Hepatocyte (in vitro differentiated cells): Measurements from ENCODE around the gene SLC6A4. TPM values are rescaled to one million over a fixed set of nuclear protein-coding genes. Genes with fewer than 3 reads are reported as not detected.
A peak's percentile ranks its signal among the peaks of the same experiment; 100 is the strongest.

Experiments
- DNase-seq: peaks from one replicate; pipeline ENCODE4 v3.0.0-alpha.2; 2016; ENCODE audit warnings: low spot score
- H2AFZ ChIP-seq: fragments of 200-600 bp; sonication (generic); 2 replicates; pipeline ENCODE4 v1.6.0; 2016; ENCODE audit warnings: antibody characterized with exemption, mild to moderate bottlenecking
- H3K27ac ChIP-seq: fragments of 200-600 bp; sonication (generic); 2 replicates; pipeline ENCODE4 v1.5.1; 2016; ENCODE audit warnings: mild to moderate bottlenecking
- H3K27me3 ChIP-seq: fragments of 200-600 bp; sonication (generic); 2 replicates; pipeline ENCODE4 v1.6.1; 2016
- H3K36me3 ChIP-seq: fragments of 200-600 bp; sonication (generic); replicated peaks from 2 replicates; pipeline ENCODE4 v1.5.1; 2016; ENCODE audit warnings: low read depth; ENCODE audit not compliant: insufficient read depth
- H3K4me1 ChIP-seq: fragments of 200-600 bp; sonication (generic); 2 replicates; pipeline ENCODE4 v1.5.1; 2016; ENCODE audit warnings: mild to moderate bottlenecking, moderate library complexity; ENCODE audit not compliant: insufficient read depth
- H3K4me2 ChIP-seq: fragments of 200-600 bp; sonication (generic); 2 replicates; pipeline ENCODE4 v1.6.0; 2016
- H3K4me3 ChIP-seq: fragments of 200-600 bp; sonication (generic); 2 replicates; pipeline ENCODE4 v1.5.1; 2016; ENCODE audit warnings: mild to moderate bottlenecking
- H3K79me2 ChIP-seq: fragments of 200-600 bp; sonication (generic); 2 replicates; pipeline ENCODE4 v1.6.0; 2017; ENCODE audit warnings: mild to moderate bottlenecking
- H3K9me2 ChIP-seq: fragments of 200-600 bp; sonication (generic); replicated peaks from 2 replicates; pipeline ENCODE4 v1.6.0; 2017; ENCODE audit warnings: mild to moderate bottlenecking; ENCODE audit not compliant: insufficient read depth
- H3K9me3 ChIP-seq: fragments of 200-600 bp; sonication (generic); 2 replicates; pipeline ENCODE4 v1.5.1; 2016; ENCODE audit warnings: low read depth, mild to moderate bottlenecking
- H4K20me1 ChIP-seq: fragments of 200-600 bp; sonication (generic); 2 replicates; pipeline ENCODE4 v1.6.0; 2016; ENCODE audit warnings: mild to moderate bottlenecking; ENCODE audit not compliant: insufficient read depth, poor library complexity, severe bottlenecking
- EZH2 ChIP-seq: fragments of 200-600 bp; sonication (generic); IDR thresholded peaks from 2 replicates; pipeline ENCODE4 v1.6.1; 2016; ENCODE audit warnings: antibody characterized with exemption, mild to moderate bottlenecking, borderline replicate concordance
- EZH2phosphoT487 ChIP-seq: fragments of 200-600 bp; sonication (generic); IDR thresholded peaks from one replicate; pipeline ENCODE4 v1.6.1; 2018; ENCODE audit warnings: antibody characterized with exemption, mild to moderate bottlenecking, low read depth, moderate library complexity; ENCODE audit not compliant: unreplicated experiment, severe bottlenecking
- WGBS: methylation state at CpG from one replicate; pipeline ENCODE4 v1.1.6; 2016; ENCODE audit warnings: low lambda C conversion rate; ENCODE audit errors: missing lambda C conversion rate; 5-methylcytosine and 5-hydroxymethylcytosine counted together
- polyA plus RNA-seq: library from polyadenylated mRNA; unstranded; fragments of >200 nt; fragmentation: Nextera tagmentation; extraction: Ambion mirVana; gene quantifications from 2 replicates; pipeline ENCODE4 v1.2.1, GENCODE V29; 2016
- total RNA-seq: library from RNA; depleted of rRNA; stranded (reverse); fragments of >200 nt; gene quantifications from 2 replicates; pipeline ENCODE4 v1.2.3, GENCODE V29; 2014
- TF ChIP-seq, protein P1 (sequence below): fragments of 200-600 bp; sonication (generic); IDR thresholded peaks from 2 replicates; pipeline ENCODE4 v1.5.1; 2016; ENCODE audit warnings: antibody characterized with exemption, mild to moderate bottlenecking; ENCODE audit not compliant: poor library complexity

SLC6A4 gene
- total RNA-seq (2.0 and 3.8 TPM in 2 replicates), polyA plus RNA-seq (2.6 and 6.0 TPM in 2 replicates)

DNA sequence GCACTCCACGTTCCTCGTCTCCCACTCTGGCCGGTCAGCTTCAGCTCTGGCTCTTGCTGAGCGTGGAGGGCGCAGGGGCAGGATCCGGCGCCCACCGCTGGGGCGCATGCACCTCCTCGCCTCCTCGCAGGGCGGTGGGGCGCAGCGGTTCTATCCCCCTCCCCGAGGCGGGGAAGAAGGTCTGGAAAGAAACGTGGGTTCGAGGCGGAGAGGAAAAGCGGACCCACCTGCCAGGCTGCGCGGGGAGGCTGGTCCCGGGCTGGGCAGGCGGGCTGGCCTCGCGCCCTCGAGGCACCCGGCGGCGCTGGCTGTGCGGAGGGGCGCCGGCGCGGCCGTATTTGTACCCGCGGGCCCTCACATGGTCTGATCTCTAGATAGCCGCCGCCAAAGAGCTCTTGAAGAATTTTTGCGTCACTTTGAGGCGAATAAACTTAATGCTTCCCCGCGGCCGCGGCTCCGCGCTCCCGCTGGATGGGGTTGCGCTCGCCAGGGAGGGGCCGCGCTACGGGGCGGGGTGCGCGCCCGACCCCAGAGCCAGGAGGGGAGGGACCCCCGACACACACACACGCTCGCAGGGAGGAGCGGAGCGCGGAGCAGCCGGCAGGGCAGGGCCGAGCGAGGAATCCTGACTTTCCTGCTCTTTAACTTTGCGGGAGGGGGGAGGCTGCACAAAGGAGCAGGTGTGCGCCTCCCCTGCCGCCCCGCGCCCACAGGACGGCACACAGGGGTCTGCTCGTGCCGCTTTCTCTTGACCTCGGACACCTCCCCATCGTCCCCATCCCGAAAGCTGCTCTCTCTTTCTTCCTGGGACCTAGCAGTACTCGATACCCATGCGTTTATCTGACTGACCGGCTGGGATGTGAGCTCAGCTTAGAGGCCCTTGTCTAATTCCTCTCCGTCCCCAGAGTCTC, at the start of gene SLC6A4:
TSS of gene SLC6A4 (minus strand) at position 312 of the 911 bp plus-strand sequence. CDS start 13,739 bp downstream, outside the sequence.
- no peaks in the 10 kb centered on the region for H3K79me2 ChIP-seq
- no peaks in the 10 kb centered on the region for H3K36me3 ChIP-seq
- no peaks in the 10 kb centered on the region for H3K9me3 ChIP-seq
- peaks cover 7% of the 10 kb centered on the region for H3K4me1 ChIP-seq
- no peaks in the 10 kb centered on the region for H3K9me2 ChIP-seq
- H4K20me1 ChIP-seq, result no peaks in the 10 kb centered on the region
- no peak for TF ChIP-seq EZH2phosphoT487
- TF ChIP-seq EZH2, result no peak
- TF ChIP-seq, protein P1, sequence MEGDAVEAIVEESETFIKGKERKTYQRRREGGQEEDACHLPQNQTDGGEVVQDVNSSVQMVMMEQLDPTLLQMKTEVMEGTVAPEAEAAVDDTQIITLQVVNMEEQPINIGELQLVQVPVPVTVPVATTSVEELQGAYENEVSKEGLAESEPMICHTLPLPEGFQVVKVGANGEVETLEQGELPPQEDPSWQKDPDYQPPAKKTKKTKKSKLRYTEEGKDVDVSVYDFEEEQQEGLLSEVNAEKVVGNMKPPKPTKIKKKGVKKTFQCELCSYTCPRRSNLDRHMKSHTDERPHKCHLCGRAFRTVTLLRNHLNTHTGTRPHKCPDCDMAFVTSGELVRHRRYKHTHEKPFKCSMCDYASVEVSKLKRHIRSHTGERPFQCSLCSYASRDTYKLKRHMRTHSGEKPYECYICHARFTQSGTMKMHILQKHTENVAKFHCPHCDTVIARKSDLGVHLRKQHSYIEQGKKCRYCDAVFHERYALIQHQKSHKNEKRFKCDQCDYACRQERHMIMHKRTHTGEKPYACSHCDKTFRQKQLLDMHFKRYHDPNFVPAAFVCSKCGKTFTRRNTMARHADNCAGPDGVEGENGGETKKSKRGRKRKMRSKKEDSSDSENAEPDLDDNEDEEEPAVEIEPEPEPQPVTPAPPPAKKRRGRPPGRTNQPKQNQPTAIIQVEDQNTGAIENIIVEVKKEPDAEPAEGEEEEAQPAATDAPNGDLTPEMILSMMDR, result no peak
- peaks cover 65% of the 10 kb centered on the region for H3K27me3 ChIP-seq
- peak; percentile 44 for DNase-seq
- H2AFZ ChIP-seq, result peak within 1 kb of the TSS; percentile 42
- 8% methylated on average over 47 of the region's 82 CpGs for WGBS
- peak within 1 kb of the TSS; percentile 90 for H3K4me2 ChIP-seq
- H3K27ac ChIP-seq, result no peak within 1 kb of the TSS
- peak within 1 kb of the TSS; percentile 21 for H3K4me3 ChIP-seq

DNA sequence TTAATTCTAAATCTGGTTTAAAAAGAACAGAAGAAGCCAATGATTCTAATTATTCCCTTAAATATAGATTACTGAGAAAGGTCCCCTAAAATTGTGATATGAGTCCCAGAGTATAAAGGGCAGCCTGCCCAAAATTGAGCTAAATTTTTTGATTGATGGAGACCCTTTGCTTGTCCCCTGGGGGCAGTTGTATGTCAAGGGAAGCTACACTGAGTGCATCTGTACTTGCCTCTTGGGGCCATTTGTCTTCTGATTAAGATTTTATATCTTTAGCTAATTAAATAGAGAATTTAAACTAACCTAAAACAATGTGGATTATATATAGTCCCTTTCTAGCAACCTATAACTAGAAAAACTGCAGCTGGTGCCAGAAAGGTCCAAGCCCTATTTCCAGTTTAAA, 43.7 kb upstream of the SLC6A4 start:
- Histone ChIP-seq H3K4me1 (no peaks in the 10 kb centered on the region), H4K20me1 (no peaks in the 10 kb centered on the region), H3K4me3 (no peak overlapping the region), H3K79me2 (no peaks in the 10 kb centered on the region), H3K27me3 (no peaks in the 10 kb centered on the region), H3K27ac (no peak overlapping the region), H3K9me3 (no peaks in the 10 kb centered on the region), H3K9me2 (no peaks in the 10 kb centered on the region), H3K4me2 (no peak overlapping the region), H3K36me3 (no peaks in the 10 kb centered on the region), H2AFZ (no peak overlapping the region)
- TF ChIP-seq EZH2 (no peak), EZH2phosphoT487 (no peak)
- TF ChIP-seq, protein P1, result no peak
- no peak for DNase-seq

DNA sequence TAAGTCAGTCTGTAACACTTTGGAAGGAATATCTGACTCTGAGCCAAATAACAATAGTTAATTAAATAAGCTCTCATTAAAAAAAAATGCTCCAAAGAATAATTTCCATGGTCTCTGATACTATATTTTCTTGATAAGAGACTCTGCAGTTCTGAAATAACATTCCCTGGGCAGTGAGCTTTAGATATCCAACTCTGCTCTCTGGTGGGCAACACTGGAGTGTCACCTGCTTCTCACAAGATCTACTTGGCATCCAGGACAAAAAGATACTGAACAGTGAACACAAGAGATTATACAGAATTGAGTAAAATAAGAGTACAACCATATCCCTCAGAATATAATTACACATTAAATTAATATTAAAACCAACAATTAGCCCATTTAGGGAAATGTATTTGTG, 42.5 kb upstream of the SLC6A4 start:
- no peak overlapping the region for H3K4me2 ChIP-seq
- TF ChIP-seq EZH2, result no peak
- TF ChIP-seq, protein P1, result peak; percentile 55
- no peaks in the 10 kb centered on the region for H3K9me2 ChIP-seq
- H3K9me3 ChIP-seq, result no peaks in the 10 kb centered on the region
- DNase-seq, result peak; percentile 46
- H2AFZ ChIP-seq, result no peak overlapping the region
- H3K4me1 ChIP-seq, result no peaks in the 10 kb centered on the region
- H3K79me2 ChIP-seq, result no peaks in the 10 kb centered on the region
- H3K4me3 ChIP-seq, result no peak overlapping the region
- no peaks in the 10 kb centered on the region for H3K27me3 ChIP-seq
- H4K20me1 ChIP-seq, result no peaks in the 10 kb centered on the region
- no peaks in the 10 kb centered on the region for H3K36me3 ChIP-seq
- no peak overlapping the region for H3K27ac ChIP-seq
